Gastroesophageal sphincter (tissue), 4 donors: Measurements from ENCODE around the gene CDHR4. TPM values are rescaled to one million over a fixed set of nuclear protein-coding genes. Genes with fewer than 3 reads are reported as not detected.
A peak's percentile ranks its signal among the peaks of the same experiment; 100 is the strongest.

Experiments used
- ATAC-seq: fragments of 150-250 bp; one replicate; pipeline ENCODE4 v1.9.1; 2016; ENCODE audit warnings: mild to moderate bottlenecking, moderate library complexity
- H3K27ac ChIP-seq, 4 donors: fragments of 200-600 bp; sonication (generic) in 3 of 4; 1 replicate in 3 of 4; 2 replicates in 1 of 4; pipeline ENCODE4 v1.5.1; 2016 to 2019
- H3K27me3 ChIP-seq: fragments of 200-600 bp; sonication (generic); one replicate; pipeline ENCODE4 v1.5.1; 2019
- H3K36me3 ChIP-seq, 2 donors: fragments of 200-600 bp; sonication (generic); one replicate each; pipeline ENCODE4 v1.5.1; 2019; ENCODE audit warnings: control low read depth in 1 of 2
- H3K4me1 ChIP-seq, 3 donors: fragments of 200-600 bp; sonication (generic); 1 replicate in 2 of 3; 2 replicates in 1 of 3; pipeline ENCODE4 v1.5.1; 2016 to 2019; ENCODE audit warnings: control low read depth in 2 of 3
- H3K4me3 ChIP-seq, 2 donors: fragments of 200-600 bp; sonication (generic); one replicate each; pipeline ENCODE4 v1.5.1; 2019; ENCODE audit warnings: mild to moderate bottlenecking in 1 of 2, moderate library complexity in 1 of 2
- H3K9me3 ChIP-seq, 3 donors: fragments of 200-600 bp; sonication (generic); one replicate each; pipeline ENCODE4 v1.5.1; 2017 to 2019; ENCODE audit warnings: control low read depth in 2 of 3
- EP300 ChIP-seq: sonication (generic); formaldehyde crosslinking; IDR thresholded peaks from one replicate; pipeline ENCODE4 v1.6.1; 2017; ENCODE audit warnings: antibody characterized with exemption, mild to moderate bottlenecking
- POLR2A ChIP-seq, 2 donors: fragments of 450-650 bp; IDR thresholded peaks; one replicate each; pipeline ENCODE4 v1.6.1; 2017; ENCODE audit warnings: antibody characterized with exemption in 2 of 2, mild to moderate bottlenecking in 2 of 2, moderate library complexity in 1 of 2
- POLR2AphosphoS5 ChIP-seq: sonication (generic); formaldehyde crosslinking; IDR thresholded peaks from one replicate; pipeline ENCODE4 v1.6.1; 2017; ENCODE audit warnings: antibody characterized with exemption
- whole genome bisulfite sequencing, 2 donors: methylation state at CpG; one replicate each; pipeline ENCODE4 v1.1.5; 2018; ENCODE audit warnings: low coverage in 1 of 2; 5-methylcytosine and 5-hydroxymethylcytosine counted together
- total RNA-seq, 4 donors: library from RNA; depleted of rRNA; stranded (reverse); fragments of >200 nt; gene quantifications; one replicate each; pipeline ENCODE4 v1.1.0, GENCODE V29; 2016
- TF ChIP-seq, protein P1 (sequence below), 4 experiments: fragments of 200-600 bp in 2 of 4; fragments of 450-650 bp in 2 of 4; sonication (generic) in 1 of 4; IDR thresholded peaks; one replicate each; pipeline ENCODE4 v1.5.1; 2017 to 2019; ENCODE audit warnings: antibody characterized with exemption in 4 of 4, mild to moderate bottlenecking in 2 of 4, moderate library complexity in 2 of 4

The CDHR4 gene, protein sequence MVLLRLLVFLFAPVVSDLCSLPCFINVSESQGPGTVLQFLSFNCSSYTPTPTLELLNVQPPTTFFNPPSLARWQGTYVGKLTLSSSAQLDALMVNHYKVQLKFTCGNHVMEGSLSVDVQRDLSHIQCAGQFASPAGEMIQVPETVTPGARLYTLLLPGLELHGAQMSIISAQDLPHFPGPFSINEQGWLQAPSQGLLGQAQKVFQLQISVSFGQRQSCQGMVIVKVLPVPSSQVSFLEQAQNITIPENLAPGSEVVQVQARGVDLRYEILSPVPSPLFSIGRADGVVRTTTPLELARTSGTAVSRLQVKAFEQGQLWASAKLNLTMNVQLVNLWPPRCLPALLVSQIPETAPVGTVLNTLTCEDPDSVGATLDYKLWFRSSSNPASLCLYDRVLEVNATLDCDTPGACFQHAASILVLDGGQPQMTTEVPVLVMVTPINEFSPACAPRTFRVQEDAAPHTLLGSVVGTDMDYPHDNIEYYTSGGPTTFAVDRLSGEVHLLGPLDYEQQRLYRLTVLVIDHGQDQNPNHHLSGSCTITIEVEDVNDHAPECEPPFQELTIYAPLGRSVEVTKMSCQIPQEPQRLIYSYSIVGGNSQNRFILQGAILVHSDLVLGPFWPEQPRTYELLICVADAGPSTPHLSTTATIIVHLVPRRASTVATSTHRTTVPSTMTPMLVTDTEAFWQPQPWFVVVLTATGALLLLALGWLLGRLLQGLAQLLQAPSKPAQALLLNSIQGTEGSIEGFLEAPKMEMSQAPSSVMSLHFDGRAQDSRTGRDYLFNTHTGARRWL
- under 1 TPM in 1 of 4 donors, not detected in 3; 0.40 TPM for total RNA-seq

DNA sequence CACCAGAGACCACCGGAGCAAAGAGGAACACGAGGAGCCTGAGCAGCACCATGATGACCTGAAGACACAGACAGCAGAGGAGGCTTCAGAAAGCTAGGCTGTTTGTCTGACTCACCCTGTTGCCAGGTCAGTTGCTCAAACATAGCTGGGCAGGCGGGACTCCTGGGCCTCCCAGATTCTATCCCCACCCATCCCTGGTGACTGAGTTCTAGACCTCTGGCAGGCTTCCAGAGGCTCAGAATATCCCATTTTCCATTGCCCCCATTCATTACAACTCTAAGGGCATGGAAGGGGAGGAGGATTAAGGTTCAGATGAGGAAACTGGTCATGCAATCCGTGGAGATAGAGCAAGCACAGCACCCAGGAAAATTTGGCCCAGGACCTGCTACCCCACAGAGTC, at the start of gene CDHR4:
Gene CDHR4, minus strand, starts transcription at position 113 of the 400 bp plus-strand sequence. Its CDS starts 61 bp downstream, at position 52.
- Histone ChIP-seq H3K27ac (peak within 1 kb of the TSS in 1 of 4 donors; percentile 14), H3K9me3 (no peaks in the 10 kb centered on the region), H3K4me1 (peaks cover 0 to 30% (median 24%) of the 10 kb centered on the region in 3 donors), H3K27me3 (no peaks in the 10 kb centered on the region), H3K4me3 (no peak within 1 kb of the TSS), H3K36me3 (no peaks in the 10 kb centered on the region)
- ATAC-seq: peak; percentile 25
- WGBS, 2 donors: 31% methylated on average over 3 of the region's 4 CpGs; no CpG with 5 or more reads in 1 of the 2 donors
- TF ChIP-seq POLR2AphosphoS5 (no peak), EP300 (no peak), POLR2A (IDR thresholded peaks at IDR 0.05) (no peak)
- TF ChIP-seq, protein P1, sequence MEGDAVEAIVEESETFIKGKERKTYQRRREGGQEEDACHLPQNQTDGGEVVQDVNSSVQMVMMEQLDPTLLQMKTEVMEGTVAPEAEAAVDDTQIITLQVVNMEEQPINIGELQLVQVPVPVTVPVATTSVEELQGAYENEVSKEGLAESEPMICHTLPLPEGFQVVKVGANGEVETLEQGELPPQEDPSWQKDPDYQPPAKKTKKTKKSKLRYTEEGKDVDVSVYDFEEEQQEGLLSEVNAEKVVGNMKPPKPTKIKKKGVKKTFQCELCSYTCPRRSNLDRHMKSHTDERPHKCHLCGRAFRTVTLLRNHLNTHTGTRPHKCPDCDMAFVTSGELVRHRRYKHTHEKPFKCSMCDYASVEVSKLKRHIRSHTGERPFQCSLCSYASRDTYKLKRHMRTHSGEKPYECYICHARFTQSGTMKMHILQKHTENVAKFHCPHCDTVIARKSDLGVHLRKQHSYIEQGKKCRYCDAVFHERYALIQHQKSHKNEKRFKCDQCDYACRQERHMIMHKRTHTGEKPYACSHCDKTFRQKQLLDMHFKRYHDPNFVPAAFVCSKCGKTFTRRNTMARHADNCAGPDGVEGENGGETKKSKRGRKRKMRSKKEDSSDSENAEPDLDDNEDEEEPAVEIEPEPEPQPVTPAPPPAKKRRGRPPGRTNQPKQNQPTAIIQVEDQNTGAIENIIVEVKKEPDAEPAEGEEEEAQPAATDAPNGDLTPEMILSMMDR (IDR thresholded peaks at IDR 0.05): no peak

DNA sequence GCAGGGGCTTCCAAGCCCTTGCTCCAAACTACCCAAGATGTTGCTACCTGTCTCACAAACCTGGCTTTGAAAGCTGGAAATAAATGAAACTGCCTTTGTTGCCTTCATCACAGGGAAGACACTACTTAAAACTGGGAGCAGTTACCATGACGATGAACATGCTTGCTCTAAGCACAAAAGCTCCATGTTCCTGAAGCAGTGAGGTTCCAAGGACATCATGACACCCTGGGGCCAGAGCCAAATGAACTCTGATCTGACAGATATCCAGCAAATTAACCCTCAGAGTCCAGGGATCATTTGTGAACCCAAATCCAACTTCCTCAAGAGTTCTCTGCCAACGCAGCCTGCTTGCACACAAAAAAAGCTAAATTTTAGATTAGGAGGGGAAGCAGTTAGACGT, 46.0 kb upstream of the CDHR4 start:
- H3K9me3 ChIP-seq: no peaks in the 10 kb centered on the region
- no peak for TF ChIP-seq EP300
- no peak for TF ChIP-seq POLR2AphosphoS5
- TF ChIP-seq POLR2A (IDR thresholded peaks at IDR 0.05): no peak
- TF ChIP-seq, protein P1 (IDR thresholded peaks at IDR 0.05): no peak
- 72 to 96% methylated on average over 3 of the region's 3 CpGs for WGBS, 2 donors
- H3K27me3 ChIP-seq: no peaks in the 10 kb centered on the region
- H3K36me3 ChIP-seq: peaks cover 0 to 24% of the 10 kb centered on the region in 2 donors
- no peak overlapping the region for H3K4me3 ChIP-seq
- H3K4me1 ChIP-seq: peaks cover 0 to 9% (median 0%) of the 10 kb centered on the region in 3 donors
- H3K27ac ChIP-seq: no peak overlapping the region
- no peak for ATAC-seq

DNA sequence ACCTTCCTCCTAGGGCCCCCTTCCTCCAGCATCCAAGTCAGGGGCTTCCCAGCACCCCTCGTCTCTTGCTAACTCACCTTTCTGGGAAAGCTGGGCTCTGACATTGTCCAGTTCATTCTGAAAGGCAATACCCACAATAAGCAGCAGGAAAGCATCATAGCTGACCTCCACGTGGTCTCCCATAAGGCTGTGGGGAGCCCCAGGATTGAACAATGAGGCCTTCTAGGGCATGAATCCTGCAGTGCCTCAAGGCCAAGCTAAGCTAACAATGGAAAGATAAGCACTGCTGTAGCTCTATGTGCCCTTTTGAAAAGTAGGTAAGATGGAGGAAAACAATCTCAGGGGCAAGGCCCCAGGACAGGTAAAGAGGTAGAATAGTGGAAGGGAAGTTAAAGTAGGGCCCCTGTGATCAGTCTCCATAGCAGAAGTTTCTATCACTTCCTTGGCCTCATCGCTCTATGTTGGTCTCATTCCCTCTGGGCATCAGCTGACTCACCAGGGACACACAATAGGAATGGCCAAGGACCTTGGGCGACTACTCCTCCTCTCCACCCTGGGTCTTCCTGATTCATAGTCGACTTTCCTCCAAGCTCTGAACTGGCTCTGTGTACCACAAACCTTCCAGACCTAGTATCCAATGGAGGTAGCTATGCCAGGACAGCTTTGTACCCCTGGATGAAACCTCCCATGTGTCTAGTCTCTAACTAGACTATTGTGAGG, 45.0 kb upstream of the CDHR4 start:
- Histone ChIP-seq H3K36me3 (peaks cover 0 to 24% of the 10 kb centered on the region in 2 donors), H3K27ac (no peak overlapping the region), H3K27me3 (no peaks in the 10 kb centered on the region), H3K4me3 (no peak overlapping the region), H3K9me3 (no peaks in the 10 kb centered on the region), H3K4me1 (peaks cover 0 to 20% (median 6%) of the 10 kb centered on the region in 3 donors)
- no peak for ATAC-seq
- TF ChIP-seq POLR2A (IDR thresholded peaks at IDR 0.05): no peak
- no peak for TF ChIP-seq EP300
- TF ChIP-seq, protein P1 (IDR thresholded peaks at IDR 0.05): no peak
- TF ChIP-seq POLR2AphosphoS5: no peak
- 74% methylated on average over 4 of the region's 5 CpGs; no CpG with 5 or more reads in 1 of the 2 donors for WGBS, 2 donors

DNA sequence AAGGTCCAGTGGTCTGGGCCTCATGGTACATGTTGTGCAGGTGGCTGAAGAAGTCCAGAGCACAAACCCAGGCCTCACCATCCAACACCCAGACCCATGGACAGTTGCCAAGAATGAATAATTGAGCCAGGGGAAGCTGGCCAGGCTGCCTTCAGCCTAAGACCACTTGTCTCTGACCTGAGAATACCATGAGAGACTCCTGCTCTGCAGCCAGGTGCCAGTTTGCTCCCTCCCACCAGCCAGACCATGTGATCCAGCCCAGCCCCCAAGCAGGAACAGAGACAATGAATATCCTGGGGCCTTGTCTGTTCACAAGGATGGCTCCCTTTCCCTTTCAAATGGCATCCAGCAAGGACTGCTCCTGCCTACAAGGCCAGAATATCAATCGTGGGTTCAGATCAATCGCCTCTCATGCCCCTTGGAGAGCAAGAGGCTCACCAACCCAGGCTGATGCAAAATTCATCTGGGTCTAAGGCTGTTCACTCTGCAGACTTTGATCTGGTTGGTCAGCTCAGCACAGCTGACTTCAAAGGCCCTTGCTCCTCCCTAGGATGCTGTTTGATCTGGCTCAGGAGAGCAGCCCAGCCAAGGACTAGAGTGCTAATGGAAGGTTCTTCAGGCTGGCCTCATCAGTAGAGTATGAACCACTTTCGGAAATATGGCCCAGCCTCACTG, 43.3 kb upstream of the CDHR4 start:
- peaks cover 0 to 31% (median 10%) of the 10 kb centered on the region in 3 donors for H3K4me1 ChIP-seq
- H3K36me3 ChIP-seq: peaks cover 0 to 24% of the 10 kb centered on the region in 2 donors
- TF ChIP-seq, protein P1 (IDR thresholded peaks at IDR 0.05): no peak
- TF ChIP-seq POLR2A (IDR thresholded peaks at IDR 0.05): no peak
- H3K9me3 ChIP-seq: no peaks in the 10 kb centered on the region
- H3K27me3 ChIP-seq: no peaks in the 10 kb centered on the region
- no peak for ATAC-seq
- no peak overlapping the region for H3K4me3 ChIP-seq
- no peak overlapping the region for H3K27ac ChIP-seq
- 83 to 100% methylated on average over 1 to 2 of the region's 3 CpGs for WGBS, 2 donors
